GM18907 (cell line): Measurements from ENCODE around the gene RFTN1.

Experiments
- ATAC-seq: cut with Tn5 transposase; IDR thresholded peaks from one replicate; pipeline ENCODE4 v1.9.1; 2021; ENCODE audit warnings: mild to moderate bottlenecking, moderate library complexity; ENCODE audit not compliant: unreplicated experiment

Gene RFTN1

GRCh38 chr3:16383864-16384263 lies 129.6 kb downstream of the RFTN1 start:
- no peak for ATAC-seq

GRCh38 chr3:16382845-16383244 lies 130.7 kb downstream of the RFTN1 start:
- peak; percentile 62 for ATAC-seq

GRCh38 chr3:16381426-16381825 lies 132.1 kb downstream of the RFTN1 start:
- no peak for ATAC-seq

- ATAC-seq: no peak
Observed at GRCh38 chr3:16380421-16380820, 133.1 kb downstream of the RFTN1 start.

GRCh38 chr3:16379838-16380237 lies 133.7 kb downstream of the RFTN1 start:
- ATAC-seq: no peak

- ATAC-seq: peak; percentile 62
Observed at GRCh38 chr3:16378920-16379319, 134.6 kb downstream of the RFTN1 start.

- ATAC-seq: no peak
Observed at GRCh38 chr3:16378415-16378814, 135.1 kb downstream of the RFTN1 start.

GRCh38 chr3:16377847-16378302 lies 135.6 kb downstream of the RFTN1 start:
- no peak for ATAC-seq

GRCh38 chr3:16377196-16377595 lies 136.3 kb downstream of the RFTN1 start:
- no peak for ATAC-seq

DNA sequence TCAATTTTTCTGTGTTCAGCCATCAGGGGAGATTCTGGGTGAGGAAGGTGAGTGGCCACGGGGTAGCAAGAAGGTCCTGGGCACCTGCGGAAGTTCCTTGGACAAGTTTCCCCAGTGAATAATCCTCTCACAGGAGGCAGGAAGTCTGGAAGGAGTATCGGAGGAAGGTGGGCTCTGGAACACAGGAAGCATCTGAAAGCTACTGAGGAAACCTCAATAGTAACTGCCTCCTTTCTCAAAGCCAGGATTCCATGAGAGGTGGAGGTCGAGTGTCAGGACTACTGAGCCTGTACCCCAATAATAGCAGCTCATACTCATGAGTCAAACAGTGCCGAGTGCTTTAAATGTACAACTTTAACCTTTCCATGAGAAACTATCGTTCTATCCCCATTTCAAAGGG lies 137.6 kb downstream of the RFTN1 start:
- no peak for ATAC-seq

- no peak for ATAC-seq
Observed at GRCh38 chr3:16374935-16375245, 138.6 kb downstream of the RFTN1 start.

DNA sequence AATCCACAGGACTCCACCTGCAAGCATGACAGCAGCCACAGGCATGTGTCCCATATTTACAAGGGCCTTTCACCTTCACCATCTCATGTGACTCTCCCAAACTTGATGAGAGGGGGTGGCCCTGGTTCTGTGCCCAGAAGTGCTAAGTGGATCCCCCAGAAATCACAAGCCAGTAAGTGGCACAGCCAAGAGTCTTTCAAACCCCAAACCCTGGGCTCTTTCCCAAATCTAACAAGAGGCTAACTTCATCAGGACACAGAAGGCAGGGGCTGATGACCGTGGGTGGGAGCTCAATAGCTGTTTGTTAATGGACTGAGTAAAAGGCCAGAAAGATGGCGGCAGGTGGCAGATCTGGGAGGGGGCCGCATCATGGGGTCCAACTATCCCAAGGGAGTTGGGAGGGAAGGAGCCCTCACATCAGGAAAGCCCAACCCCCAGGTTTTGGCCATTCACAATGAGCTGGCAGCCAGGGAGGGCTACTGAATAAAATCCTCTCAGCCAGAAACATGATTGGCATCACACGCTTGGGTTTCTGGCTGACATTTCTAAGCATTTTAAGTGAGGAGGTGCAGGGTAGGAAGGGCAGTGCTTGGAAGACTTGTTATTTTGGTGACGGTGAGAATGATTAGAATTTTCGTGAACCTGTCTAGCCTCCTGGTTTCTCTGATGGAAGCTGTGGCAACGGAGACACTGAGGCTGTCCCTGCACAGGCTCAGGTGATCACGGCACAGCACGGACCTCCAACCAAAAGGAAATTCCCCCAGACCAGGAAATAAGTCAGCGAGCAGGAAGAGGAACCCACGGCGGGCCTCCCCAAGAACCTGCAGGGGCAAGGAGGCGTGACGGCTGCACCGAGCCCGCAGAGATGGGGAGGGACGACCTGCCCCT lies 139.2 kb downstream of the RFTN1 start:
- peak; percentile 38 for ATAC-seq

- ATAC-seq: peak; percentile 23
Observed at GRCh38 chr3:16373341-16373946, 140.1 kb downstream of the RFTN1 start.

DNA sequence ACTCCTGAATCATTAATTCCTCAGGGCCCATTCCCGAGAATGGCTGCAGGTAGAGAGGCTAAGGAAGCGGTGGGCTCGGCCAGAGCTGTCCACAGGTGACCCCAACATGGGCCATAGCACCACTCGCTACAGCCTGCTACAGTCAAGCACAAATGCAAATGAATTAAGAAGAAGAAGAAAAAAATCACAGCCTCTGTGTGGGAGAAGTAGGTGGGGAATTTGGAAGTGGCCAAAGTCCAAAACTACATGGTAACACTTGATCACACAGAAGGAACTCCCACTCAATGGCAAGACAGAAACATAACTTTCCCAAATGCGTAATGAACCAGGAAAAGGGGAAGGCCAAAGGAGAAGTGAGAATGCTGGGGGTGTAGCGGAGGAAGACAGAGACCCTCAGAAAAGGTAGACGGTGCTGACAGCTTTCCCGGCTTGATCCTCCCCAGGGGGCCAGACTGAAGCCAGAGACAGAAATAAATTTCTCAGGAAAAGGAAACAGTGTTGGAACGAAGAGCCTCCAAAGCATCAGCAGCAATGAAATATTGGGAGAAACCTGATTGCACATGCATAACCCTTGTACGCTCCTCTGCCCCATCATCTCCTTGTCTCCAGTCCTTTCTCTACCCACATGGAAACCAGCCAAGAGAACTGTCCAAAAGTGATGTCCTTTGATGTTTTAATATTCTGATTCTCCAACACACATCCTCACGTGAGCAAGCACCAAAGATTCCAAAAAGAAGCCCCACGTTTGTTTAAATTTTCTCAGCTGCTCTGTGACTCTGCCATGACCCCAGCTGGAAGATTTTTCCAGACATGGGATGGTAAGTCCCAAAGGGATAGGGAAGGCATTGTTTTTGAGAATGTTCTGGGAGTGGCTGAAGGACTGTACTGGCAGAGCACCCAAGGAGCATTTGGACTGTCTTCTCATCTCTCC lies 140.9 kb downstream of the RFTN1 start:
- no peak for ATAC-seq

- ATAC-seq: peak; percentile 31
Observed at GRCh38 chr3:16370872-16371740, 142.4 kb downstream of the RFTN1 start.

GRCh38 chr3:16370503-16370871 lies 143.0 kb downstream of the RFTN1 start:
- ATAC-seq: no peak

DNA sequence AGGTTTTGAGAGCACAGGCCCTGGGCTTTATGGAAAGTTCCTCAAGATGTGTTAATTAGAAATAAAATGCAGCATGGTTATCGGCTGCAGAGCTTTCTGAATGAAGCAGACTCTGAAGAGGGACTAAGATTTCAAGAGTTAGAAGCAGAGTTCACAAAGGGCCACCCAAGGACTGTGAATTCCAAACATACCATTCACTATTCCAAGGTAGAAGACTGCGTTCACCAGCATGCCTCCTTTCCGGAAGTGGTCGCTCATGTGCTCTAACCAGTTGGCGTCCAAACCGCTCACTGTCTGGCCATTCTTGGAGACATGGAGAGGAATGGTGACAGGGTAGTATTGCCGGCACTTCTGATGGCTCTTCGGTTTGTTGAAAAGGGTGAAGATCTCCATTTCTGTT lies 143.6 kb downstream of the RFTN1 start:
- no peak for ATAC-seq

DNA sequence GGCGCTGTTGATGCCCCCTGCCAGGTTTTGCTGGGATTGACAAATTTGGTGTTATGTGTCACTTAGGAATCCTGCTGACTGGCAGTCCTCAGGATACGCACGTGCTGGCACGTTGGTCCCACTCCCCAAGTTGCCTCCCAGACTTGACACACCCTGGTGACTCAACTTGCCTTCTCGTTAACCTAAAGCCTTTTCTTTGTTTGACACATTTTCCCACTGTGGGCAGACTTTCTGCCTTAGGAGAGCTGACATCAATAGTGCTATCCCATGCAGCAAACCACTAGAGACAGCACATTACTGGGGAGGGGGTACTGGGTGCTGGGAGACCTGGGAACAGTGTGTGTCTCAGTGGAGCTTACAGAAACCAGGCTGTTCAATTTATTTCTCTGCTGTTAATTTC lies 144.2 kb downstream of the RFTN1 start:
- ATAC-seq: no peak

- no peak for ATAC-seq
Observed at GRCh38 chr3:16366581-16366980, 146.9 kb downstream of the RFTN1 start.

DNA sequence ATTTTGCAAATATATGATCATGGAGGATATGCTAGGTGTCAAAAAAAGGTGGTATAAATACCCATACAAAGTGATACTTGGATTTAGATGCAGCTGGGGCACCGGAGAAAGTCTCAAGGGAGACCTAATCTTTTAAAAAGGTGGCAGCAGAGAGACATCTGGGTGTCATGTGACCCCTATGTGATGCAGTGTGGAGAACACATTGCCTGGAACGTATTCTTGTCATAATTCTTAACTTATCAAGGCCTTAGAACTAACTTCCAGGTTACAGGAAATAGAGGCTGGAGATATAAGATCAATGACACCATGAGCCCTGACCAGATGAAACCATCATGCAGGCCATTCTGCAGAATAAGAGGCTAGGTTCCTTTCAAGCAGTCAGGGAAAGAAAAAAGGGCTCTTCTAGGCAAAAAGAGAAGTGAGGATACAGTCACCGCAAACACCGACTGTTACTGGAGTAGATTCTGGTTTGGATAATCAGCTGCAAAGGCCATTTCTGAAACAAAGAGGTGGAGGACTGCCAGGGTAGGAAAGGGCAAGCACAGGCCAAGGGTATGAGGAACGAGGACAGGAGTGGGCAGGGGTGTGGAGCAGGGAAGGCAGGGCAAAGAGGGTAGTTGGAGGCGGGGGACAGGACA lies 147.9 kb downstream of the RFTN1 start:
- ATAC-seq: no peak
